ENCODE results near the gene PRLR.
A peak's percentile ranks its signal among the peaks of the same experiment; 100 is the strongest.
"Not testable (repeated sequence)": the region's sequence is repeated elsewhere in the genome, so short reads cannot be mapped to it uniquely, and the experiment has no call there.

The PRLR gene

GRCh38 chr5:35195472-35195852, 34.8 kb downstream of the PRLR start:
- no peak for DNase-seq (ENCODE audit: low read depth)

- DNase-seq (ENCODE audit: low read depth): no peak
Observed at GRCh38 chr5:35194635-35195471, 35.4 kb downstream of the PRLR start.

GRCh38 chr5:35192506-35192905, 37.8 kb downstream of the PRLR start:
- DNase-seq (ENCODE audit: low read depth): no peak

GRCh38 chr5:35189801-35190200, 40.5 kb downstream of the PRLR start:
- DNase-seq (ENCODE audit: low read depth): not testable (repeated sequence)

GRCh38 chr5:35188031-35188457, 42.2 kb downstream of the PRLR start:
- DNase-seq (ENCODE audit: low read depth): no peak

GRCh38 chr5:35187621-35188020, 42.7 kb downstream of the PRLR start:
- not testable (repeated sequence) for DNase-seq (ENCODE audit: low read depth)

- DNase-seq (ENCODE audit: low read depth): no peak
Observed at GRCh38 chr5:35186749-35187148, 43.5 kb downstream of the PRLR start.

GRCh38 chr5:35185518-35185917, 44.8 kb downstream of the PRLR start:
- DNase-seq (ENCODE audit: low read depth): no peak

- no peak for DNase-seq (ENCODE audit: low read depth)
Observed at GRCh38 chr5:35183556-35183955, 46.7 kb downstream of the PRLR start.

- DNase-seq (ENCODE audit: low read depth): peak; percentile 28
Observed at GRCh38 chr5:35182910-35183535, 47.3 kb downstream of the PRLR start.

GRCh38 chr5:35182486-35182885, 47.8 kb downstream of the PRLR start:
- no peak for DNase-seq (ENCODE audit: low read depth)

- no peak for DNase-seq (ENCODE audit: low read depth)
Observed at GRCh38 chr5:35180046-35180445, 50.2 kb downstream of the PRLR start.

GRCh38 chr5:35177783-35178182, 52.5 kb downstream of the PRLR start:
- no peak for DNase-seq (ENCODE audit: low read depth)

GRCh38 chr5:35172533-35172932, 57.8 kb downstream of the PRLR start:
- no peak for DNase-seq (ENCODE audit: low read depth)

- no peak for DNase-seq (ENCODE audit: low read depth)
Observed at GRCh38 chr5:35171991-35172390, 58.3 kb downstream of the PRLR start.

- no peak for DNase-seq (ENCODE audit: low read depth)
Observed at GRCh38 chr5:35171078-35171477, 59.2 kb downstream of the PRLR start.

GRCh38 chr5:35166043-35166442, 64.2 kb downstream of the PRLR start:
- DNase-seq (ENCODE audit: low read depth): no peak

- no peak for DNase-seq (ENCODE audit: low read depth)
Observed at GRCh38 chr5:35164860-35165542, 65.3 kb downstream of the PRLR start.

- no peak for DNase-seq (ENCODE audit: low read depth)
Observed at GRCh38 chr5:35163710-35164033, 66.6 kb downstream of the PRLR start.

GRCh38 chr5:35162848-35163709, 67.2 kb downstream of the PRLR start:
- DNase-seq (ENCODE audit: low read depth): no peak

GRCh38 chr5:35161652-35162273, 68.5 kb downstream of the PRLR start:
- DNase-seq (ENCODE audit: low read depth): no peak
